ENCODE results near the gene SEC24B.

DNA sequence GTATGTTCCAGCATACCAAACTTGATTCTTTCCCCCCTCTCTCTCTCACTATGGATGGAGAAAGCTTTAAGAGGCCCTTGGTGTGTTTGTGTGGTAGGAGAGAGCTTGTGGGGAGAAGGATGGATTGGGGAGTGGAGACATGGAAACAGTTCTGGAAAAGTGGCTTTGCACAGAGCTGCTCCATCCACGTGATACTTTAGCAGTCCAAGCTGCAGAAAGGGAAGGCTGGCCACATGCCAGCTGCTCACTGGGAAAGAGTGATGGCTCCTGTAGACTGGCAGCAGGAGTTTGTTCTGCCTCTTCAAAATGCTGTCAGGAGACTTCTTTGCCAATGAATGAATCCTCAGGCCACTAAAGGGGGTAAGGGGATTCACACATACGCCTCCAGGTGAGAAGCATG, 21.7 kb upstream of the SEC24B start:
- TF ChIP-seq GATA2 (IDR thresholded peaks at IDR 0.05; ENCODE audit: low read depth, low read length) (no peak), GATA3 (IDR thresholded peaks at IDR 0.05; ENCODE audit: low read depth, low read length) (no peak)
